Measurements from ENCODE around the gene RAB5IF. TPM values are rescaled to one million over a fixed set of nuclear protein-coding genes. Genes with fewer than 3 reads are reported as not detected.

RAB5IF gene
- total and polyA plus RNA-seq, 2 donors (not counting 1 experiment from before 2014, with no cell fraction given): 41.4 to 69.4 TPM

DNA sequence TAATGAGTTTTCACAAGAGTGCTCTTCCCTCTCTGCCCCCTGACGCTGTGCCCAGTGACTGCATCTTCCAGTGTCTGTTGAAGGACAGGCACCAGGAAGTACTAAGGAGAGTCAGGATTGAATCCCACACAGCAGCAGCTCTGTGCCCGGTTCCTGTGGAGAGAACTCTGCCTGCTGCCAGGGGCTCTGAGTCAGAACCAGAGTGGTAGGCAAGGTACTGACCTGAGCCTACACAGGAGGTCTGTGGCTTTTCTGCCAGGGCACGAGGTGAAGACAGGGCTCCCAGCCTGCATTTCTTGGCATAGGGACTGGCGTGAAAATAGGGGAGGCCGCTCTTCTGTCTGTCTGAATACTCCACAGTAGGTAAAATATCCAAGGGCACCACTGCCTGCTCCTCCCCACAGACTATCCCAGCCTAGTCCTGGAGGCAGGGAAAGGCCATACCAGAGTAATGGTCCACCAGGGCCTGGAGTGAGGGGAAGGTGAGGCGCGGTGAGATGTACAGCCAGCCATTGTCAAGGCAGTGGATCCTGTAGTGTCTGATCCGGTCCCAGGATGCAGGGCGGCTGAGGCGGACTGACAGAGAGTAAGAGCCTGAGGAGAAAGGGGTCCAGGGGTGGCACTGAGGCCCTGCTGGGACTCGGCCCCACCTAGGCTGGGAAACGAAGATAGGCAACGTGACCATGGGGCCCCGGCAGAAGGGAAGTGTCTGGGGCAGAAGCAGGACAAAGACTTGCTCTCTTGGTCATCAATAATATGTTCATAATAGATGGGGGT, 9.4 kb downstream of the RAB5IF start:
- intact Hi-C loops (cut with micrococcal nuclease): loop anchor here (5.0 kb wide), 1 partner anchor 247 kb away; a partner anchor contains a TSS
- Histone ChIP-seq H3K79me2 (ENCODE audit: control insufficient read depth, insufficient read depth, low read length) (peaks cover 6% of the 10 kb centered on the region), H3K9ac (ENCODE audit: low read length) (no peak overlapping the region), H2AFZ (ENCODE audit: insufficient read depth, low read depth, low read length, poor library complexity, severe bottlenecking) (no peak overlapping the region), H3K27ac (ENCODE audit: low read length in 2 of 2) (no peak overlapping the region), H4K20me1 (ENCODE audit: control insufficient read depth, insufficient read depth, low read length, poor library complexity, severe bottlenecking) (peaks cover 7% of the 10 kb centered on the region), H3K36me3 (replicated peaks in 1 of 2; ENCODE audit: control extremely low read depth in 1 of 2, control insufficient read depth in 1 of 2, extremely low read depth in 1 of 2, insufficient read depth in 2 of 2, low read length in 1 of 2) (peaks cover 2 to 55% of the 10 kb centered on the region in 2 experiments), H3K4me1 (ENCODE audit: control insufficient read depth in 2 of 2, insufficient read depth in 2 of 2, low read length in 2 of 2) (no peaks in the 10 kb centered on the region), H3K9me3 (ENCODE audit: control extremely low read depth in 1 of 3, control insufficient read depth in 2 of 3, insufficient read depth in 1 of 3, low read length in 2 of 3) (no peaks in the 10 kb centered on the region), H3K4me3 (ENCODE audit: control extremely low read depth in 1 of 5, extremely low read depth in 1 of 5, insufficient read depth in 1 of 5, low read depth in 2 of 5, low read length in 4 of 5) (no peak overlapping the region), H3K27me3 (replicated peaks in 1 of 4; ENCODE audit: control extremely low read depth in 1 of 4, control insufficient read depth in 3 of 4, insufficient read depth in 4 of 4, low read length in 3 of 4) (no peaks in the 10 kb centered on the region), H3K4me2 (replicated peaks; ENCODE audit: low read depth, low read length, poor library complexity, severe bottlenecking) (no peak overlapping the region)
- DNase-seq (no peak), ATAC-seq (ENCODE audit: low read depth) (no peak)
- ChIA-PET CTCF (interaction anchor here (0.8 to 5.7 kb wide), 3 partner anchors 11 to 273 kb away, joined by 4 to 53 read pairs (median 33); a partner anchor contains a TSS), POLR2A (interaction anchor here (0.6 kb wide), 1 partner anchor 28 kb away, joined by 11 read pairs; no protein-coding TSS in a partner anchor)
- Mint-ChIP-seq H3K4me1 (no peaks in the 10 kb centered on the region), H3K4me3 (no peak overlapping the region), H3K9me3 (ENCODE audit: insufficient read depth) (no peaks in the 10 kb centered on the region), H3K27ac (peak overlapping the region; percentile 32), H3K27me3 (no peaks in the 10 kb centered on the region)
- TF ChIP-seq, protein P1, sequence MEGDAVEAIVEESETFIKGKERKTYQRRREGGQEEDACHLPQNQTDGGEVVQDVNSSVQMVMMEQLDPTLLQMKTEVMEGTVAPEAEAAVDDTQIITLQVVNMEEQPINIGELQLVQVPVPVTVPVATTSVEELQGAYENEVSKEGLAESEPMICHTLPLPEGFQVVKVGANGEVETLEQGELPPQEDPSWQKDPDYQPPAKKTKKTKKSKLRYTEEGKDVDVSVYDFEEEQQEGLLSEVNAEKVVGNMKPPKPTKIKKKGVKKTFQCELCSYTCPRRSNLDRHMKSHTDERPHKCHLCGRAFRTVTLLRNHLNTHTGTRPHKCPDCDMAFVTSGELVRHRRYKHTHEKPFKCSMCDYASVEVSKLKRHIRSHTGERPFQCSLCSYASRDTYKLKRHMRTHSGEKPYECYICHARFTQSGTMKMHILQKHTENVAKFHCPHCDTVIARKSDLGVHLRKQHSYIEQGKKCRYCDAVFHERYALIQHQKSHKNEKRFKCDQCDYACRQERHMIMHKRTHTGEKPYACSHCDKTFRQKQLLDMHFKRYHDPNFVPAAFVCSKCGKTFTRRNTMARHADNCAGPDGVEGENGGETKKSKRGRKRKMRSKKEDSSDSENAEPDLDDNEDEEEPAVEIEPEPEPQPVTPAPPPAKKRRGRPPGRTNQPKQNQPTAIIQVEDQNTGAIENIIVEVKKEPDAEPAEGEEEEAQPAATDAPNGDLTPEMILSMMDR (IDR thresholded peaks at IDR 0.05): no peak
- TF ChIP-seq EZH2 (IDR thresholded peaks at IDR 0.05; ENCODE audit: borderline replicate concordance, insufficient read depth, low read depth, low read length, poor library complexity, severe bottlenecking): no peak
- WGBS (ENCODE audit: insufficient coverage): 96% methylated on average over 10 of the region's 14 CpGs

DNA sequence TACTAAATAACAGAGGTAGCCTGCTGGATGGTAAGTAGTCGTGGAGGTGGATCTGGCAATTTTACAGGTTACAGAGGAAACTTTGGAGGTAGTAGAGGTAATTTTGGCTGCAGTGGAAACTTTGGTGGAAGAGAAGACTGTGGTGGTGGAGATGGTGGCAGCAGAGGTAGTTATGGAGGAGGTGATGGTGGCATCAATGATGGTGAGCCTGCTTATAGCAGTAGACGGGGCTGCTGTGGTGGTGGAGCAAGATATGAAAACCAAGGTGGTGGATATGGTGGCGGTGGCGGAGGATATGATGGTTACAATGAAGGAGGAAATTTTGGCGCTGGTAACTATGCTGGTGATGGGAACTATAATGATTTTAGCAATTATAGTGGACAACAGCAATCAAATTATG, 15.3 kb downstream of the RAB5IF start:
- Histone ChIP-seq H3K9me3 (ENCODE audit: control extremely low read depth in 1 of 3, control insufficient read depth in 2 of 3, insufficient read depth in 1 of 3, low read length in 2 of 3) (no peaks in the 10 kb centered on the region), H2AFZ (ENCODE audit: insufficient read depth, low read depth, low read length, poor library complexity, severe bottlenecking) (no peak overlapping the region), H4K20me1 (ENCODE audit: control insufficient read depth, insufficient read depth, low read length, poor library complexity, severe bottlenecking) (no peaks in the 10 kb centered on the region), H3K4me1 (ENCODE audit: control insufficient read depth in 2 of 2, insufficient read depth in 2 of 2, low read length in 2 of 2) (no peaks in the 10 kb centered on the region), H3K27me3 (replicated peaks in 1 of 4; ENCODE audit: control extremely low read depth in 1 of 4, control insufficient read depth in 3 of 4, insufficient read depth in 4 of 4, low read length in 3 of 4) (no peaks in the 10 kb centered on the region), H3K27ac (ENCODE audit: low read length in 2 of 2) (no peak overlapping the region), H3K79me2 (ENCODE audit: control insufficient read depth, insufficient read depth, low read length) (no peaks in the 10 kb centered on the region), H3K4me2 (replicated peaks; ENCODE audit: low read depth, low read length, poor library complexity, severe bottlenecking) (no peak overlapping the region), H3K4me3 (ENCODE audit: control extremely low read depth in 1 of 5, extremely low read depth in 1 of 5, insufficient read depth in 1 of 5, low read depth in 2 of 5, low read length in 4 of 5) (no peak overlapping the region), H3K36me3 (replicated peaks in 1 of 2; ENCODE audit: control extremely low read depth in 1 of 2, control insufficient read depth in 1 of 2, extremely low read depth in 1 of 2, insufficient read depth in 2 of 2, low read length in 1 of 2) (peaks cover 0 to under 1% of the 10 kb centered on the region in 2 experiments), H3K9ac (ENCODE audit: low read length) (no peak overlapping the region)
- ATAC-seq (ENCODE audit: low read depth) (no peak), DNase-seq (no peak)
- TF ChIP-seq EZH2 (IDR thresholded peaks at IDR 0.05; ENCODE audit: borderline replicate concordance, insufficient read depth, low read depth, low read length, poor library complexity, severe bottlenecking): no peak
- TF ChIP-seq, protein P1 (IDR thresholded peaks at IDR 0.05): no peak
- no peaks in the 10 kb centered on the region for H3K9me3 Mint-ChIP-seq (ENCODE audit: insufficient read depth)
- POLR2A ChIA-PET: no interaction called here
- no peaks in the 10 kb centered on the region for H3K27me3 Mint-ChIP-seq
- no peak overlapping the region for H3K4me3 Mint-ChIP-seq
- intact Hi-C loops (cut with micrococcal nuclease): no loop called here
- no peak overlapping the region for H3K27ac Mint-ChIP-seq
- CTCF ChIA-PET: no interaction called here
- 100% methylated on average over 5 of the region's 5 CpGs for WGBS (ENCODE audit: insufficient coverage)
- no peaks in the 10 kb centered on the region for H3K4me1 Mint-ChIP-seq
